Measurements from ENCODE around the gene ZNF207.
"Not testable (repeated sequence)": the region's sequence is repeated elsewhere in the genome, so short reads cannot be mapped to it uniquely, and the experiment has no call there.

Gene ZNF207

DNA sequence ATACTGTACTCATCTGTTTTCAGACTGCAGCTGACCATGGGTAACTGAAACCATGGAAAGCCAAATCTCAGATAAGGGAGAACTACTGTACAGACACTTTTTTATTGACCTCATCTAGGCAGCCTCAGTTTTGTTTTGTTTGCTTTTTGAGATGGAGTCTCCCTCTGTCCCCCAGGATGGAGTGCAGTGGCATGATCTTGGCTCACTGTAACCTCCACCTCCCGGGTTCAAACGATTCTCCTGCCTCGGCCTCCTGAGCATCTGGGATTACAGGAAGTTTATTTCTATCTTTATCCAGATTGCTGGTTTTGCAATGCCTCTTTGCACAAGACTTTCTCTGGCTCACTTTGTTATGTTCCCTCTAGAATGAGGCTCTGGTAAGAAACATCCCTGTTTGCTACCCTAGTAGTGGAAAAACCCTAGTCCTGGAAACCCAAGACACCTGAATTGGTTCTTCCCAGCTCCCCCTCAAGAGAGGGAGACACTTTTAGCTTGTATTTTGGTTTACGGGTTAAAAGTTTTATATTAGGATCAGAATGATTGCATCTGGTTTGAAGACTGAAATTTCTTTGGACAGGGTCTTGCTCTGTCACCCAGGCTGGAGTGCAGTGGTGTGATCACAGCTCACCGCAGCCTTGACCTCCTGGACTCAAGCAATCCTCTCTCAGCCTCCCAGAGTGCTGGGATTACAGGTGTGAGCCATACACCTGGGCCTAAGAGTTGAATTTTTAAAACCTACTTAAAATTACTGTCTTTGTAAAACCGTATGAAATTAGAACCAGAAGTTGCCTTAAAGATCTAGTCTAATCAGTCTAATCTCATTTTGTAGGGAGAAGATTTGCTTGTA, 38.9 kb downstream of the ZNF207 start:
- DNase-seq: peak; percentile 13 to 14

DNA sequence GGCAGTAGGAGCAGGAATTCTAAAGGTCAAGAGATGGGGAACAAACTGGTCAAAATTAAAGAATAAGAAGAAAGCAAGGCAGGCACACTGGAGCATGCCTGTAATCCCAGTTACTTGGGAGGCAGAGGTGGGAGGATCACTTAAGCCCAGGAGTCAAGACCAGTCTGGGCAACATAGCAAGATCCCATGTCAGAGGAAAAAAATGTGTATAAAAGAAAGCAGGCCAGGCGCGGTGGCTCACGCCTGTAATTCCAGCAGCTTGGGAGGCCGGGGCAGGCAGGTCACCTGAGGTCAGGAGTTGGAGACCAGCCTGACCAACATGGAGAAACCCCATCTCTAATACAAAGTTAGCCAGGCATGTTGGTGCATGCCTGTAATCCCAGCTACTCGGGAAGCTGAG, 43.9 kb downstream of the ZNF207 start:
- DNase-seq: no peak

DNA sequence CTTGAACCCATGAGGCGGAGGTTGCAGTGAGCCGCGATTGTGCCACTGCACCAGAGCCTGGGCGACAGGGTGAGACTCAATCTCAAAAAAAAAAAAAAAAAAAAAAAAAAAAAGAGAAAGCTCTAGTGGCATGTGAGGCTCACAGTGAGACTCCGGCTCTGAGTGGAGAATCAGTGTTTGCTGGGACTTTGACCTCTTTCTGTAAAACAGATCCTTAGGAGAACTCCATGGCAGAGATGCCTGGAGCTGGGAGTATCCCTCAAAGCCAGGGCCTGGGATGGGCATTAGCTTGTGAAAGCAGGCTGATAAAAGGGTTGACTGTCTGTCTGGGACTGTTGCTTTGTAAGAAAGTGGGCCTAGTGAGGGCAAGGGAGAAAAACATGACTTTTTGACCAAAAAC, 46.4 kb downstream of the ZNF207 start:
- no peak for DNase-seq

DNA sequence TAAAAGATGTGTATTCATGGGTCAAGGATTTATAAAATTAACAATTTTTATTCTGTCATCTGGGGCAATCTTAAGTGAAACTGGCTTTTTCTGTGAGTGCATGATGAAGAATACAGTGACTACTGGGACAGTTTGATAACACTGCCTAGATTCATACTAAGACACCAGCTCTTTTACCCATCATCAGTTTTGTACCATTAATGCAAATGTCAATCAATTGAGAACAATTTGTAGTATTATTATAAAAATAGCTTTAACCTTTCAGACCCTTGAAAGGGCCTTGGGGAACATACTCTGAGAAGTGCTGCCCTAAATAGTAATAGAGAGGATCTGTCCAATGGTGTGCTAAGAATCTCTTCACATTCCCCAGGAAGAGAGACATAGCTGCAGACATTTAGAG, 49.0 kb downstream of the ZNF207 start:
- no peak for DNase-seq

DNA sequence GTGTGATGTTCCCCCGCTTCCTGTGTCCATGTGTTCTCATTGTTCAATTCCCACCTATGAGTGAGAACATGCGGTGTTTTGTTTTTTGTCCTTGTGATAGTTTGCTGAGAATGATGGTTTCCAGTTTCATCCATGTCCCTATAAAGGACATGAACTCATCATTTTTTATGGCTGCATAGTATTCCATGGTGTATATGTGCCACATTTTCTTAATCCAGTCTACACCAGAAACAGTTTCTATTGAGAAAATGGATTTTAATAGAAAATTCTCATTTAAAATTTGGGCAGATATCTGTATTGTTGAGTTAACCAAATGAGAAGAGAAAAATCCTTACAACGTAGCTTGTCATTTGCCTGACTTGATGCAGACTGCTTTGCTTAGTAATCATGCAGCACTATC, 60.1 kb downstream of the ZNF207 start:
- not testable (repeated sequence) for DNase-seq

DNA sequence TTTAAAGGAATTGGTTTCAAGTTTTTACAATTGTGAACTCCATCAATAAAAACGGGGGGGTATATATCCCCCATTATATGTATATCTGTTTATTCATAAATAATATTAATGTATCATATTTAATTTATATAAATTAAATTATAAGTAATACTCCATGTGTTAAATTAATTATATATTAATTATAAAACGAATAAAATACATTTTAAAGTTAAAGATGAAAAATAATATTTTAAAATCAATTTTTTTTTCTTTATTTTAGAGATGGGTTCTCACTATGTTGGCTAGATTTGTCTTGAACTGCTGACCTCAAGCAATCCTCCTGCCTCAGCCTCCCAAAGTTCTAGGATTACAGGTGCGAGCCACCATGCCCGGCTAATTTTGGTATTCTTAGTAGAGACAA, 76.9 kb downstream of the ZNF207 start:
- DNase-seq: no peak

DNA sequence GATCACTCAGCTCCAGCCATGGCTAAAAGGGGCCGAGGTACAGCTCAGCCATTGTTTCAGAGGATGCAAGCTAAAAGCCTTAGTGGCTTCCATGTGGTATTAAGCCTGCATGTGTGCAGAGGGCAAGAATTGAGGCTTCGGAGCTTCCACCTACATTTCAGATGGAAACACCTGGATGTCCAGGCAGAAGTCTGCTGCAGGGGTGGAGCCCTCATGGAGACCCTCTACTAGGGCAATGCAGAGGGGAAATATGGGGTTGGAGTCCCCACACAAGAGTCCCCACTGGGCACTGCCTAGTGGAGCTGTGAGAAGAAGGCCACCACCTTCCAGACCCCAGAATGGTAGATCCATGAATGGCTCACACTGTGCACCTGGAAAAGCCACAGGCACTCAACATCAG, 79.6 kb downstream of the ZNF207 start:
- no peak for DNase-seq
